H9 (cell line): Measurements from ENCODE around the gene FRAS1. TPM values are rescaled to one million over a fixed set of nuclear protein-coding genes. Genes with fewer than 3 reads are reported as not detected.

ENCODE experiments used
- DNase-seq: peaks from one replicate; pipeline ENCODE4 v3.0.0-alpha.2; 2017
- H2AFZ ChIP-seq: one replicate; pipeline ENCODE4 v1.6.1; 2013; ENCODE audit warnings: mild to moderate bottlenecking, low read length, control low read depth, moderate library complexity
- H2AK5ac ChIP-seq: 2 replicates; pipeline ENCODE4 v1.6.1; 2013; ENCODE audit warnings: low read length, control low read depth, mixed read lengths; ENCODE audit not compliant: insufficient read length
- H2BK120ac ChIP-seq: one replicate; pipeline ENCODE4 v1.6.1; 2013; ENCODE audit warnings: low read depth, mild to moderate bottlenecking, low read length, control low read depth, inconsistent platforms; ENCODE audit not compliant: poor library complexity, severe bottlenecking
- H2BK12ac ChIP-seq: 2 replicates; pipeline ENCODE4 v1.6.1; 2013; ENCODE audit warnings: low read length, control low read depth, mixed read lengths, low read depth; ENCODE audit not compliant: insufficient read length
- H2BK15ac ChIP-seq: 2 replicates; pipeline ENCODE4 v1.6.1; 2013; ENCODE audit warnings: low read depth, low read length, control low read depth
- H2BK20ac ChIP-seq: one replicate; pipeline ENCODE4 v1.6.1; 2013; ENCODE audit warnings: low read depth, mild to moderate bottlenecking, low read length, control low read depth, inconsistent platforms; ENCODE audit not compliant: poor library complexity, severe bottlenecking
- H2BK5ac ChIP-seq: 2 replicates; pipeline ENCODE4 v1.6.1; 2013; ENCODE audit warnings: low read length, control low read depth, mixed read lengths; ENCODE audit not compliant: insufficient read length
- H3K14ac ChIP-seq: 2 replicates; pipeline ENCODE4 v1.6.1; 2013; ENCODE audit warnings: low read length, control low read depth; ENCODE audit not compliant: insufficient read depth
- H3K18ac ChIP-seq: 2 replicates; pipeline ENCODE4 v1.6.1; 2013; ENCODE audit warnings: low read depth, mild to moderate bottlenecking, mixed read lengths, low read length, control low read depth; ENCODE audit not compliant: insufficient read length
- H3K23ac ChIP-seq: 2 replicates; pipeline ENCODE4 v1.6.1; 2013; ENCODE audit warnings: low read length, control low read depth, mixed read lengths, low read depth; ENCODE audit not compliant: insufficient read length
- H3K23me2 ChIP-seq: 2 replicates; pipeline ENCODE4 v1.6.1; 2013; ENCODE audit warnings: low read depth, mild to moderate bottlenecking, mixed read lengths, low read length, control low read depth; ENCODE audit not compliant: insufficient read length, poor library complexity, severe bottlenecking
- H3K27ac ChIP-seq: 2 replicates; pipeline ENCODE4 v1.5.1; 2013; ENCODE audit warnings: low read length, control low read depth, mixed read lengths, low read depth; ENCODE audit not compliant: insufficient read length
- H3K27me3 ChIP-seq: 2 replicates; pipeline ENCODE4 v1.6.1; 2013; ENCODE audit warnings: low read length, control low read depth, inconsistent platforms; ENCODE audit not compliant: insufficient read depth
- H3K4ac ChIP-seq: 2 replicates; pipeline ENCODE4 v1.6.1; 2013; ENCODE audit warnings: low read depth, mild to moderate bottlenecking, control low read depth, inconsistent platforms, low read length, moderate library complexity
- H3K4me1 ChIP-seq: 2 replicates; pipeline ENCODE4 v1.6.1; 2013; ENCODE audit warnings: low read length, control low read depth, inconsistent platforms; ENCODE audit not compliant: insufficient read depth
- H3K4me2 ChIP-seq: 2 replicates; pipeline ENCODE4 v1.6.1; 2013; ENCODE audit warnings: low read length, control low read depth, mixed read lengths; ENCODE audit not compliant: insufficient read length, insufficient read depth
- H3K56ac ChIP-seq: 2 replicates; pipeline ENCODE4 v1.6.1; 2013; ENCODE audit warnings: low read depth, mild to moderate bottlenecking, mixed read lengths, low read length, control low read depth; ENCODE audit not compliant: insufficient read length
- H3K79me1 ChIP-seq: 2 replicates; pipeline ENCODE4 v1.6.1; 2013; ENCODE audit warnings: low read depth, mild to moderate bottlenecking, moderate library complexity, low read length, control low read depth, inconsistent platforms; ENCODE audit not compliant: insufficient read depth, poor library complexity, severe bottlenecking
- H3K79me2 ChIP-seq: 2 replicates; pipeline ENCODE4 v1.6.1; 2013; ENCODE audit warnings: low read length, control low read depth, inconsistent platforms; ENCODE audit not compliant: insufficient read depth
- H3K9ac ChIP-seq: 2 replicates; pipeline ENCODE4 v1.6.1; 2013; ENCODE audit warnings: low read length, control low read depth, mixed read lengths; ENCODE audit not compliant: insufficient read length; ENCODE audit errors: extremely low read depth
- H3K9me3 ChIP-seq: one replicate; pipeline ENCODE4 v1.6.1; 2013; ENCODE audit warnings: low read depth, low read length, inconsistent platforms; ENCODE audit not compliant: control insufficient read depth
- H3T11ph ChIP-seq: one replicate; pipeline ENCODE4 v1.6.1; 2013; ENCODE audit warnings: mild to moderate bottlenecking, low read length, control low read depth, inconsistent platforms
- H4K20me1 ChIP-seq: one replicate; pipeline ENCODE4 v1.6.1; 2013; ENCODE audit not compliant: control insufficient read depth, insufficient read length, insufficient read depth
- H4K5ac ChIP-seq: 2 replicates; pipeline ENCODE4 v1.6.1; 2013; ENCODE audit warnings: low read depth, mild to moderate bottlenecking, mixed read lengths, low read length, control low read depth; ENCODE audit not compliant: insufficient read length
- H4K8ac ChIP-seq: replicated peaks from 2 replicates; pipeline ENCODE4 v1.6.1; 2013; ENCODE audit warnings: low read length, control low read depth, mixed read lengths, low read depth; ENCODE audit not compliant: insufficient read length
- H4K91ac ChIP-seq: 2 replicates; pipeline ENCODE4 v1.6.1; 2013; ENCODE audit warnings: low read depth, mild to moderate bottlenecking, moderate library complexity, mixed read lengths, low read length, control low read depth; ENCODE audit not compliant: insufficient read length
- H3K27ac Mint-ChIP-seq, 3 experiments: 2 replicates in 2 of 3; 3 replicates in 1 of 3; pipeline ENCODE4 v1.8.0; 2020 to 2021; ENCODE audit warnings: mixed read lengths in 3 of 3, mild to moderate bottlenecking in 1 of 3, moderate library complexity in 1 of 3
- H3K27me3 Mint-ChIP-seq: 2 replicates; pipeline ENCODE4 v1.8.0; 2021; ENCODE audit warnings: low read depth, mild to moderate bottlenecking, moderate library complexity, mixed read lengths
- H3K36me3 Mint-ChIP-seq, 3 experiments: 2 replicates in 2 of 3; 3 replicates in 1 of 3; pipeline ENCODE4 v1.8.0; 2020 to 2021; ENCODE audit warnings: low read depth in 3 of 3, mixed read lengths in 3 of 3; ENCODE audit not compliant: insufficient read depth in 1 of 3
- H3K4me1 Mint-ChIP-seq, 2 experiments: 2 replicates each; pipeline ENCODE4 v1.8.0; 2020; ENCODE audit warnings: mixed read lengths in 2 of 2
- H3K4me3 Mint-ChIP-seq, 2 experiments: 2 replicates in 1 of 2; 3 replicates in 1 of 2; pipeline ENCODE4 v1.8.0; 2020 to 2021; ENCODE audit warnings: mild to moderate bottlenecking in 2 of 2, mixed read lengths in 2 of 2, moderate library complexity in 1 of 2
- H3K9me3 Mint-ChIP-seq, 2 experiments: 2 replicates in 1 of 2; 3 replicates in 1 of 2; pipeline ENCODE4 v1.8.0; 2020; ENCODE audit warnings: mild to moderate bottlenecking in 2 of 2, mixed read lengths in 2 of 2, moderate library complexity in 1 of 2
- WGBS: extraction: QIAGEN DNeasy Blood & Tissue Kit; methylation state at CpG from one replicate; pipeline ENCODE4 v1.1.7; 2013; ENCODE audit warnings: missing lambda C conversion rate, low lambda C conversion rate, mixed read lengths; ENCODE audit not compliant: insufficient read length; ENCODE audit errors: extremely low coverage; 5-methylcytosine and 5-hydroxymethylcytosine counted together
- total RNA-seq: library from RNA; stranded (reverse); gene quantifications from 2 replicates; pipeline ENCODE4 v1.2.1, GENCODE V29; 2021
- TF ChIP-seq, protein P1 (sequence below): fragments of 200-600 bp; sonication (generic); conservative IDR thresholded peaks from 3 replicates; pipeline ENCODE4 v1.8.0; 2021; ENCODE audit warnings: antibody characterized with exemption, mild to moderate bottlenecking

Gene FRAS1
- total RNA-seq, 1 experiment from 2014 or later = 58.5 TPM

DNA sequence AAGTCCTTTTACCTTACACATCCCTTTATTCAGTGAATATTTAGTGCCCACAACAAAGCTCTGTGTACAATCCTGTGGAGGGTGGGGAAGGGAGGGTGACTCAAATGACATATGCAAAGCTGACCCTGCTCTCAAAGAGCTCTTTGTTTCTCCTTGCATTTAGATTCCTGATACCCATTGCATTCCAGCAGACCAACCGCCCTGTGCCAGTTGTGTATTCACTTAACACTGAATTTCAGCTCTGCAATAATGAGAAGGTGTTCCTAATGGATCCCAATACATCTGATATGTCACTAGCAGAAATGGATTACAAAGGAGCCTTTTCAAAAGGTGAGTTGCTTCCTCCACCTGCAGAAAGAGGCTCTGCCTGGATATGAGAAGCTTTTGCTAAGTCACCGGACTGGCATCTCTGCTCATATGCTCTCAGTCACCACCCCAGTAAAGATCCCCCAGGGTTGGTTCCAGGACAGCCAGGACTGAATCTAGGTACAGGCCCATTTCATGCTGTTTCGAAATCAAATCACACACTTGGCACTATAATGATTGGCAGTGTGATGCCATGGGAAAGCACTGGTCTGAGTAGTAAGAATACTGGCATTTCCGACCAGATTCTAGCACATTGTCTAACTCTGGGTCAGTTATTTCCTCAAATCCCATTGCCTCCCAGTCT lies 477.3 kb downstream of the FRAS1 start:
- H3K27ac Mint-ChIP-seq = no peak overlapping the region
- no peak overlapping the region for H3K9ac ChIP-seq
- H2BK5ac ChIP-seq = no peak overlapping the region
- H3K27ac ChIP-seq = no peak overlapping the region
- no peak overlapping the region for H2BK20ac ChIP-seq
- H3K4me3 Mint-ChIP-seq = no peak overlapping the region
- no peaks in the 10 kb centered on the region for H3K9me3 ChIP-seq
- no peaks in the 10 kb centered on the region for H3K4me1 ChIP-seq
- no peak overlapping the region for H3K23ac ChIP-seq
- H4K8ac ChIP-seq = no peak overlapping the region
- H3K36me3 Mint-ChIP-seq = peaks cover 13 to 40% (median 39%) of the 10 kb centered on the region in 3 experiments
- H4K5ac ChIP-seq = no peak overlapping the region
- no CpG with 5 or more reads among the region's 4 CpGs for WGBS
- no peak overlapping the region for H3K4ac ChIP-seq
- H3K79me2 ChIP-seq = no peaks in the 10 kb centered on the region
- no peak overlapping the region for H3K56ac ChIP-seq
- H2AK5ac ChIP-seq = no peak overlapping the region
- no peak overlapping the region for H3K18ac ChIP-seq
- H2BK120ac ChIP-seq = no peak overlapping the region
- no peak for DNase-seq
- H3K79me1 ChIP-seq = no peaks in the 10 kb centered on the region
- H3K9me3 Mint-ChIP-seq = no peaks in the 10 kb centered on the region
- H3K27me3 ChIP-seq = no peaks in the 10 kb centered on the region
- no peak overlapping the region for H2AFZ ChIP-seq
- no peak overlapping the region for H3K4me2 ChIP-seq
- TF ChIP-seq, protein P1, sequence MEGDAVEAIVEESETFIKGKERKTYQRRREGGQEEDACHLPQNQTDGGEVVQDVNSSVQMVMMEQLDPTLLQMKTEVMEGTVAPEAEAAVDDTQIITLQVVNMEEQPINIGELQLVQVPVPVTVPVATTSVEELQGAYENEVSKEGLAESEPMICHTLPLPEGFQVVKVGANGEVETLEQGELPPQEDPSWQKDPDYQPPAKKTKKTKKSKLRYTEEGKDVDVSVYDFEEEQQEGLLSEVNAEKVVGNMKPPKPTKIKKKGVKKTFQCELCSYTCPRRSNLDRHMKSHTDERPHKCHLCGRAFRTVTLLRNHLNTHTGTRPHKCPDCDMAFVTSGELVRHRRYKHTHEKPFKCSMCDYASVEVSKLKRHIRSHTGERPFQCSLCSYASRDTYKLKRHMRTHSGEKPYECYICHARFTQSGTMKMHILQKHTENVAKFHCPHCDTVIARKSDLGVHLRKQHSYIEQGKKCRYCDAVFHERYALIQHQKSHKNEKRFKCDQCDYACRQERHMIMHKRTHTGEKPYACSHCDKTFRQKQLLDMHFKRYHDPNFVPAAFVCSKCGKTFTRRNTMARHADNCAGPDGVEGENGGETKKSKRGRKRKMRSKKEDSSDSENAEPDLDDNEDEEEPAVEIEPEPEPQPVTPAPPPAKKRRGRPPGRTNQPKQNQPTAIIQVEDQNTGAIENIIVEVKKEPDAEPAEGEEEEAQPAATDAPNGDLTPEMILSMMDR = no peak
- no peaks in the 10 kb centered on the region for H4K20me1 ChIP-seq
- H2BK15ac ChIP-seq = no peak overlapping the region
- peaks cover 5 to 8% of the 10 kb centered on the region in 2 experiments for H3K4me1 Mint-ChIP-seq
- no peak overlapping the region for H3K14ac ChIP-seq
- H3T11ph ChIP-seq = no peak overlapping the region
- no peak overlapping the region for H2BK12ac ChIP-seq
- no peaks in the 10 kb centered on the region for H3K27me3 Mint-ChIP-seq
- no peaks in the 10 kb centered on the region for H3K23me2 ChIP-seq
- no peak overlapping the region for H4K91ac ChIP-seq
